K562 (cell line): Measurements from ENCODE around the gene CYP46A1. TPM values are rescaled to one million over a fixed set of nuclear protein-coding genes. Genes with fewer than 3 reads are reported as not detected.

Source experiments
- ATAC-seq: fragments of 200-7000 bp; cut with Tn5 transposase; 3 replicates; pipeline ENCODE4 v1.9.1; 2020; ENCODE audit warnings: moderate library complexity
- BruUV-seq: library from RNA; stranded (reverse); fragments of 400-500 nt; replicated peaks from 2 replicates; lab custom pipeline; 2021; lab: Mats Ljungman, UMichigan
- CTCF ChIA-PET: fragments of 300-600 bp; formaldehyde crosslinking; extraction: SDS; loops from one replicate; lab custom pipeline; 2021; ENCODE audit warnings: low intra/inter-chr PET ratio; lab: Yijun Ruan, JAX
- POLR2A ChIA-PET: fragments of 300-600, 350-650 bp; sonication (Branson Sonifier 250); formaldehyde crosslinking; extraction: SDS; loops from one replicate; lab custom pipeline; 2021; ENCODE audit warnings: antibody characterized with exemption, inconsistent platforms; lab: Yijun Ruan, JAX
- DNase-seq, 4 experiments: peaks; one replicate each; pipeline versions ENCODE4 v3.0.0 to v3.0.0-alpha.2; 2011 to 2018; ENCODE audit warnings: low spot score in 3 of 4, mixed read lengths in 3 of 4; ENCODE audit errors: extremely low read depth in 1 of 4
- FAIRE-seq: peaks from 2 replicates; lab custom pipeline; 2011; peaks lifted over from hg19 to GRCh38; lab: Jason Lieb, UNC
- H2AFZ ChIP-seq: 2 replicates; pipeline ENCODE4 v1.6.0; 2011; ENCODE audit warnings: low read depth, low read length, control low read depth, inconsistent platforms
- H3K27ac ChIP-seq: fragments of 200-600 bp; 3 replicates; pipeline ENCODE4 v1.8.0; 2011; ENCODE audit warnings: low read depth, mild to moderate bottlenecking, control low read depth, inconsistent platforms, low read length, moderate library complexity, mixed read lengths; ENCODE audit errors: extremely low read depth
- H3K27me3 ChIP-seq, 2 experiments: fragments of 300-600 bp in 1 of 2; 2 replicates in 1 of 2; 3 replicates in 1 of 2; pipeline versions ENCODE4 v1.6.0 to v1.8.0; 2011; ENCODE audit warnings: inconsistent platforms in 2 of 2, low read length in 2 of 2, mild to moderate bottlenecking in 1 of 2, mixed read lengths in 1 of 2, moderate library complexity in 1 of 2; ENCODE audit not compliant: control insufficient read depth in 2 of 2, insufficient read depth in 2 of 2
- H3K36me3 ChIP-seq: fragments of 300-600 bp; 3 replicates; pipeline ENCODE4 v1.8.0; 2011; ENCODE audit warnings: mild to moderate bottlenecking, low read length, inconsistent platforms; ENCODE audit not compliant: control insufficient read depth, insufficient read depth
- H3K4me1 ChIP-seq, 2 experiments: fragments of 200-600 bp in 1 of 2; replicated peaks in 1 of 2; 2 replicates in 1 of 2; 3 replicates in 1 of 2; pipeline versions ENCODE4 v1.5.1 to v1.8.0; 2011; ENCODE audit warnings: inconsistent platforms in 2 of 2, low read length in 2 of 2, mild to moderate bottlenecking in 1 of 2, mixed read lengths in 1 of 2, moderate library complexity in 1 of 2; ENCODE audit not compliant: control insufficient read depth in 2 of 2, insufficient read depth in 2 of 2
- H3K4me2 ChIP-seq: 2 replicates; pipeline ENCODE4 v1.6.1; 2011; ENCODE audit warnings: low read length, control low read depth, inconsistent platforms, mixed read lengths; ENCODE audit not compliant: insufficient read depth
- H3K4me3 ChIP-seq: fragments of 200-600 bp; sonication (generic), shearing (Covaris generic); 2 replicates; pipeline ENCODE4 v1.5.1; 2016; ENCODE audit warnings: control low read depth, inconsistent platforms
- H3K79me2 ChIP-seq: fragments of 200-600 bp; 3 replicates; pipeline ENCODE4 v1.8.0; 2011; ENCODE audit warnings: low read length, inconsistent platforms; ENCODE audit not compliant: control insufficient read depth, insufficient read depth
- H3K9ac ChIP-seq, 2 experiments: 2 replicates each; pipeline versions ENCODE4 v1.6.0 to v1.6.1; 2011; ENCODE audit warnings: low read depth in 2 of 2, low read length in 2 of 2, control low read depth in 1 of 2, inconsistent platforms in 1 of 2, mild to moderate bottlenecking in 1 of 2, mixed read lengths in 1 of 2; ENCODE audit not compliant: insufficient read depth in 1 of 2
- H3K9me1 ChIP-seq: one replicate; pipeline ENCODE4 v1.6.0; 2011; ENCODE audit warnings: inconsistent platforms, mild to moderate bottlenecking, low read length, moderate library complexity; ENCODE audit not compliant: control insufficient read depth, insufficient read depth
- H3K9me3 ChIP-seq: replicated peaks from 2 replicates; pipeline ENCODE4 v1.5.1; 2011; ENCODE audit warnings: low read depth, low read length, inconsistent platforms; ENCODE audit not compliant: control insufficient read depth, insufficient read depth
- H4K20me1 ChIP-seq: replicated peaks from 2 replicates; pipeline ENCODE4 v1.6.1; 2011; ENCODE audit warnings: low read length, inconsistent platforms, mixed read lengths; ENCODE audit not compliant: control insufficient read depth, insufficient read depth
- BCOR ChIP-seq: fragments of 450-650 bp; IDR thresholded peaks from 2 replicates; pipeline ENCODE4 v1.6.1; 2016
- CREM ChIP-seq: IDR thresholded peaks from 2 replicates; pipeline ENCODE4 v1.6.1; 2014; ENCODE audit warnings: antibody characterized with exemption, low read depth
- E2F5 ChIP-seq: sonication (generic); formaldehyde crosslinking; IDR thresholded peaks from 2 replicates; pipeline ENCODE4 v1.8.0; 2022; ENCODE audit warnings: mild to moderate bottlenecking, missing genetic modification reagents
- FOXP1 ChIP-seq: sonication (generic); formaldehyde crosslinking; IDR thresholded peaks from 2 replicates; pipeline ENCODE4 v1.8.0; 2022; ENCODE audit warnings: mild to moderate bottlenecking, missing genetic modification reagents
- GTF2B ChIP-seq: IDR thresholded peaks from 2 replicates; pipeline ENCODE4 v1.6.1; 2011; ENCODE audit not compliant: insufficient read length; ENCODE audit errors: extremely low read depth
- GTF3C2 ChIP-seq: IDR thresholded peaks from 3 replicates; pipeline ENCODE4 v1.6.1; 2011; ENCODE audit warnings: borderline replicate concordance, mild to moderate bottlenecking, moderate library complexity; ENCODE audit not compliant: insufficient read length; ENCODE audit errors: extremely low read depth
- KDM2B ChIP-seq: fragments of 250-450 bp; sonication (Bioruptor Pico); IDR thresholded peaks from 2 replicates; pipeline ENCODE4 v1.8.0; 2021; ENCODE audit warnings: mild to moderate bottlenecking, moderate library complexity
- KLF16 ChIP-seq: IDR thresholded peaks from 2 replicates; pipeline ENCODE4 v1.6.1; 2016; ENCODE audit warnings: antibody characterized with exemption
- NCOA2 ChIP-seq, 2 experiments: fragments of 450-650 bp; IDR thresholded peaks; 2 replicates each; pipeline ENCODE4 v1.6.1; 2018; ENCODE audit warnings: mild to moderate bottlenecking in 2 of 2, moderate library complexity in 1 of 2; ENCODE audit not compliant: partially characterized antibody in 2 of 2
- POU5F1 ChIP-seq: fragments of 150-350 bp; IDR thresholded peaks from 2 replicates; pipeline ENCODE4 v1.6.1; 2014; ENCODE audit warnings: borderline replicate concordance, low read length, low read depth, mild to moderate bottlenecking; ENCODE audit not compliant: partially characterized antibody
- SIN3A ChIP-seq, 2 experiments: fragments of 150-350 bp in 1 of 2; IDR thresholded peaks; 2 replicates each; pipeline ENCODE4 v1.6.1; 2011 to 2016; ENCODE audit warnings: borderline replicate concordance in 2 of 2, low read depth in 2 of 2, low read length in 2 of 2, mild to moderate bottlenecking in 2 of 2, moderate library complexity in 2 of 2; ENCODE audit not compliant: control insufficient read depth in 1 of 2
- TBP ChIP-seq: optimal IDR thresholded peaks from 2 replicates; pipeline ENCODE3; 2011; ENCODE audit warnings: low read depth, low read length, improper control_type of control experiment
- ZBTB9 ChIP-seq: fragments of 450-650 bp; formaldehyde crosslinking; IDR thresholded peaks from 2 replicates; pipeline ENCODE4 v1.4.0; 2020; ENCODE audit warnings: mild to moderate bottlenecking, moderate library complexity
- WGBS: fragments of 100-300 bp; shearing (Covaris generic); methylation state at CpG from one replicate; pipeline ENCODE4 v1.1.6; 2016; ENCODE audit warnings: low coverage, mixed read lengths; ENCODE audit not compliant: insufficient coverage; ENCODE audit errors: missing lambda C conversion rate; 5-methylcytosine and 5-hydroxymethylcytosine counted together
- in situ Hi-C: fragments of 300-500 bp; cut with MboI; formaldehyde crosslinking; loops from 4 replicates; pipeline ENCODE4 v1.15.0; 2018; ENCODE audit warnings: inconsistent platforms, mixed read lengths
- intact Hi-C: fragments of 100-400 bp; cut with micrococcal nuclease; formaldehyde crosslinking; loops from 2 replicates; pipeline ENCODE4 v1.14.2; 2022
- polyA plus RNA-seq, 8 experiments: library from polyadenylated mRNA; depleted of rRNA in 4 of 8; stranded (reverse) in 5 of 8; unstranded in 3 of 8; fragments of >200 nt; fragmentation: Nextera tagmentation in 2 of 8; fragmentation: Illumina TruSeq in 1 of 8; extraction: Ambion mirVana in 2 of 8; extraction: Trizol in 1 of 8; gene quantifications; 2 replicates each; pipeline versions ENCODE4 v1.2.1 to v1.2.3, GENCODE V29; 2011 to 2014; ENCODE audit warnings: inconsistent platforms in 1 of 8, missing spikeins in 1 of 8
- total RNA-seq, 7 experiments: library from RNA; depleted of rRNA in 6 of 7; stranded (reverse); fragments of >200 nt in 6 of 7; fragmentation: Illumina TruSeq in 2 of 7; extraction: Trizol in 2 of 7; gene quantifications; 2 replicates each; pipeline versions ENCODE4 v1.2.1 to v1.2.3, GENCODE V29; 2011 to 2021; ENCODE audit warnings: low replicate concordance in 1 of 7

CYP46A1 gene
- total and polyA plus RNA-seq, 9 of the 15 experiments (the other 6 are each of a cell fraction or from before 2014, with no cell fraction given), result not detected

GRCh38 chr14:99750746-99751450 is 66.8 kb downstream of the CYP46A1 start:
- BruUV-seq, result no TSS peak
- no peak overlapping the region for H3K4me2 ChIP-seq
- DNase-seq (no peak), FAIRE-seq (no peak)
- H3K9me1 ChIP-seq, result no peaks in the 10 kb centered on the region
- CTCF ChIA-PET, result no interaction called here
- H3K36me3 ChIP-seq, result no peaks in the 10 kb centered on the region
- H3K27me3 ChIP-seq, result peaks cover 3 to 70% of the 10 kb centered on the region in 2 experiments; a peak in 4 of 5 replicates
- POLR2A ChIA-PET, result interaction anchor here (0.7 kb wide), 1 partner anchor 304 kb away, joined by 3 read pairs; no protein-coding TSS in a partner anchor
- no peak overlapping the region for H3K27ac ChIP-seq
- peaks cover 0 to 12% of the 10 kb centered on the region in 2 experiments; a peak in 2 of 5 replicates for H3K4me1 ChIP-seq
- 0% methylated on average over 10 of the region's 11 CpGs for WGBS
- in situ Hi-C loops (no loop called here), intact Hi-C loops (no loop called here)
- TF ChIP-seq BCOR (no peak), POU5F1 (no peak), E2F5 (CRISPR knock-in tag) (no peak), GTF2B (no peak), SIN3A (IDR thresholded peaks at IDR 0.05; ENCODE audit: borderline replicate concordance in 2 of 2, control insufficient read depth in 1 of 2, low read depth in 2 of 2, low read length in 2 of 2) (no peak), KDM2B (CRISPR knock-in tag) (no peak), NCOA2 (IDR thresholded peaks at IDR 0.05; ENCODE audit: partially characterized antibody in 2 of 2) (no peak), GTF3C2 (no peak), ZBTB9 (no peak), FOXP1 (CRISPR knock-in tag) (no peak), CREM (no peak), KLF16 (no peak), TBP (no peak)
- TF ChIP-seq, all 486 proteins: peak for 0
- Histone ChIP-seq H2AFZ (no peak overlapping the region), H3K9me3 (no peaks in the 10 kb centered on the region), H3K9ac (no peak overlapping the region), H3K4me3 (no peak overlapping the region), H3K79me2 (no peaks in the 10 kb centered on the region), H4K20me1 (no peaks in the 10 kb centered on the region; the same call in 1 of the 2 replicates)
- ATAC-seq, result no peak
